A673 (cell line): ENCODE results near the gene AP2B1. TPM values are rescaled to one million over a fixed set of nuclear protein-coding genes. Genes with fewer than 3 reads are reported as not detected.

ENCODE experiments used
- BruUV-seq: library from RNA; stranded (reverse); fragments of 400-500 nt; replicated peaks from 2 replicates; lab custom pipeline; 2021; lab: Mats Ljungman, UMichigan
- CTCF ChIA-PET: fragments of 300-600 bp; sonication (Branson Sonifier 250); formaldehyde crosslinking; loops from one replicate; lab custom pipeline; 2022; ENCODE audit warnings: antibody characterized with exemption; lab: Charles Lee
- POLR2A ChIA-PET: fragments of 300-600 bp; sonication (Branson Sonifier 250); formaldehyde crosslinking; loops from one replicate; lab custom pipeline; 2022; ENCODE audit warnings: antibody characterized with exemption; ENCODE audit not compliant: low non-redundant PET; lab: Charles Lee
- DNase-seq: peaks from one replicate; pipeline ENCODE4 v3.0.0-alpha.2; 2015; ENCODE audit warnings: low spot score
- H3K27ac ChIP-seq: fragments of 200-600 bp; sonication (generic); 2 replicates; pipeline ENCODE4 v1.5.1; 2016; ENCODE audit warnings: mixed run types, low read depth, mild to moderate bottlenecking, mixed read lengths, antibody characterized with exemption, low read length; ENCODE audit not compliant: poor library complexity, severe bottlenecking
- H3K27me3 ChIP-seq: fragments of 200-600 bp; sonication (generic); replicated peaks from 2 replicates; pipeline ENCODE4 v1.6.1; 2017; ENCODE audit warnings: mixed run types, low read depth, mild to moderate bottlenecking, mixed read lengths, antibody characterized with exemption, low read length; ENCODE audit not compliant: insufficient read depth, poor library complexity
- H3K36me3 ChIP-seq: fragments of 200-600 bp; sonication (generic); 2 replicates; pipeline ENCODE4 v1.6.1; 2016; ENCODE audit warnings: mixed run types, mild to moderate bottlenecking, mixed read lengths, antibody characterized with exemption, low read length; ENCODE audit not compliant: insufficient read depth, poor library complexity, severe bottlenecking
- H3K4me1 ChIP-seq: fragments of 200-600 bp; sonication (generic); 2 replicates; pipeline ENCODE4 v1.6.1; 2017; ENCODE audit warnings: mixed run types, mild to moderate bottlenecking, mixed read lengths, antibody characterized with exemption, low read length; ENCODE audit not compliant: insufficient read depth, poor library complexity, severe bottlenecking
- H3K4me3 ChIP-seq: fragments of 200-600 bp; sonication (generic); 2 replicates; pipeline ENCODE4 v1.5.1; 2016; ENCODE audit warnings: low read depth, mixed run types, mild to moderate bottlenecking, mixed read lengths, low read length; ENCODE audit not compliant: poor library complexity, severe bottlenecking
- H3K9me3 ChIP-seq: fragments of 200-600 bp; sonication (generic); 2 replicates; pipeline ENCODE4 v1.6.1; 2016; ENCODE audit warnings: mixed run types, low read depth, mild to moderate bottlenecking, mixed read lengths, antibody characterized with exemption, low read length; ENCODE audit not compliant: poor library complexity, severe bottlenecking
- EZH2 ChIP-seq: fragments of 200-600 bp; sonication (generic); IDR thresholded peaks from 2 replicates; pipeline ENCODE4 v1.6.1; 2017; ENCODE audit warnings: borderline replicate concordance, low read depth, mild to moderate bottlenecking, mixed read lengths, antibody characterized with exemption, low read length; ENCODE audit not compliant: poor library complexity, severe bottlenecking
- intact Hi-C: fragments of 100-400 bp; cut with micrococcal nuclease; formaldehyde crosslinking; loops from one replicate; pipeline ENCODE4 v1.10.0; 2022; ENCODE audit not compliant: unreplicated experiment
- total RNA-seq: library from RNA; stranded (reverse); gene quantifications from 2 replicates; pipeline ENCODE4 v1.2.3, GENCODE V29; 2021
- TF ChIP-seq, protein P1 (sequence below): fragments of 300-800, 200-600 bp; sonication (generic); conservative IDR thresholded peaks from 2 replicates; pipeline ENCODE4 v1.5.1; 2017; ENCODE audit warnings: low read depth, mild to moderate bottlenecking, antibody characterized with exemption, low read length, moderate library complexity, mixed read lengths

AP2B1 gene
- total RNA-seq, 1 experiment from 2014 or later, result 124 TPM

DNA sequence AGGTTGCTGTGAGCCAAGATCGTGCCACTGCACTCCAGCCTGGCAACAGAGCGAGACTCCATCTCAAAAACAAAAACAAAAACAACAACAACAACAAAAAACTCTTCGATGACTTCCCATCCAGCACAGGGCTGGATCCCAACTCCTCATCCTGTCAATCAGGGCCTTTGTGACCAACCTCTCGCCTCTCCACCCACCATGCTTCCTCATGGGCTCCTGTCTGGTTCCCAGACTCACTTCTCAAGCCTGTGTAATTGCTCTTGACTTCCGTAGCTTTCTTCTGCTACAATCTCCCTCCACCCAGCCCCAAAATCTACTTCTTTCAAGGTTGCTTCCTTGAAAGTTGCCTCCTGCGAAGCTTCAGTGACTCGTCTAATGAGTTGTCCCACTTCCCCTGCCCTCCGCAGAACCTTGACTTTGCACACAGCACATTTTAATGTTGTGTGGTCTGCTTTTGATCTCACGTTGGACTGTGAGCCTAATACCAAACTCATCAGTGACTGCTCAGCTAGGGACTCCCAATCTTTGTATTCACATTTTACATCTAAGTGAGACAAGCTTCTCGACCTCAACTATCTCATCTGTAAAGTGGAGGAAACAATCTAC is 143.4 kb downstream of the AP2B1 start:
- TF ChIP-seq, protein P1, sequence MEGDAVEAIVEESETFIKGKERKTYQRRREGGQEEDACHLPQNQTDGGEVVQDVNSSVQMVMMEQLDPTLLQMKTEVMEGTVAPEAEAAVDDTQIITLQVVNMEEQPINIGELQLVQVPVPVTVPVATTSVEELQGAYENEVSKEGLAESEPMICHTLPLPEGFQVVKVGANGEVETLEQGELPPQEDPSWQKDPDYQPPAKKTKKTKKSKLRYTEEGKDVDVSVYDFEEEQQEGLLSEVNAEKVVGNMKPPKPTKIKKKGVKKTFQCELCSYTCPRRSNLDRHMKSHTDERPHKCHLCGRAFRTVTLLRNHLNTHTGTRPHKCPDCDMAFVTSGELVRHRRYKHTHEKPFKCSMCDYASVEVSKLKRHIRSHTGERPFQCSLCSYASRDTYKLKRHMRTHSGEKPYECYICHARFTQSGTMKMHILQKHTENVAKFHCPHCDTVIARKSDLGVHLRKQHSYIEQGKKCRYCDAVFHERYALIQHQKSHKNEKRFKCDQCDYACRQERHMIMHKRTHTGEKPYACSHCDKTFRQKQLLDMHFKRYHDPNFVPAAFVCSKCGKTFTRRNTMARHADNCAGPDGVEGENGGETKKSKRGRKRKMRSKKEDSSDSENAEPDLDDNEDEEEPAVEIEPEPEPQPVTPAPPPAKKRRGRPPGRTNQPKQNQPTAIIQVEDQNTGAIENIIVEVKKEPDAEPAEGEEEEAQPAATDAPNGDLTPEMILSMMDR, result no peak
- no peak for TF ChIP-seq EZH2
- no peak for DNase-seq
- ChIA-PET CTCF (no interaction called here), POLR2A (no interaction called here)
- Histone ChIP-seq H3K36me3 (no peaks in the 10 kb centered on the region), H3K4me1 (peaks cover 12% of the 10 kb centered on the region), H3K27me3 (no peaks in the 10 kb centered on the region), H3K9me3 (no peaks in the 10 kb centered on the region), H3K4me3 (no peak overlapping the region), H3K27ac (no peak overlapping the region)
- BruUV-seq, result no TSS peak
- intact Hi-C loops, result no loop called here

DNA sequence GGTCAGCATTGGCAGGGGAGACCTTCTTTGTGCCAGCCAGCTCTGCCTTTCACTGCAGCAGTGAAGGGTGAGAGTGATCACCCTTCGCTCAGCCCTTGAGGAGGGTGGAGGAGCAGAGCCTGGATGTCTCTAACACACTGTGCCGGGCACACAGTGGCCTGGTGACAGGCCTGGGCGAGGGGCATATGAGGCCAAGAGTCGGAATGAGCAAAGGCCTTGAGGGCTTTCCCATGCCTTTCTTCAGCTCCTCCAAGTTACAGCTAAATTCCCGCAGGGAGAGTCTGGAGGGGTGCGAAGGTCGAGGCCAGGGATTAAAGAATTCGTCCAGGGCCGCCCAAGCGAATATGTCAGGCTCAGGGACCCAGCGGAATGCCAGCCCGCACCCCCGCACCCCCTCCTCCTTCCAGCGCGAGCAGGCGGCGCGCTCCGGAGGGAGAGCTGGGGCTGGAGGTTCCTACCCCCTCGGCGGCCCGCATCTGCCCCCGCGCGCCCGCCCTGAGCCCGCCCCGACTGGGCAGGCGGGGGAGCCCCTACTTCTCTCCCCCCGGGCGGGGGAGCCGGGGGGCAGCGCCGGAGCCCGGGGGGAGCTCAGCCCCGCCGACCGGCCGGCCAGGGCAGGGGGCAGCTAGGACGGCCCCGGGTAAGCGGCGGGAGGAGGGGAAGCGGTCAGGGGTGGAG is 144.3 kb downstream of the AP2B1 start, which contains the start of gene RASL10B:
TSS of gene RASL10B (plus strand) at position 401 of the 678 bp plus-strand sequence. CDS start 3,546 bp downstream, outside the sequence.
- no peak within 1 kb of the TSS for H3K27ac ChIP-seq
- no peaks in the 10 kb centered on the region for H3K36me3 ChIP-seq
- intact Hi-C loops, result no loop called here
- ChIA-PET POLR2A (no interaction called here), CTCF (no interaction called here)
- H3K27me3 ChIP-seq, result no peaks in the 10 kb centered on the region
- peak; percentile 48 for DNase-seq
- TF ChIP-seq, protein P1, result no peak
- no peak for TF ChIP-seq EZH2
- peaks cover 11% of the 10 kb centered on the region for H3K4me1 ChIP-seq
- no TSS peak for BruUV-seq
- H3K4me3 ChIP-seq, result peak within 1 kb of the TSS; percentile 51
- no peaks in the 10 kb centered on the region for H3K9me3 ChIP-seq

DNA sequence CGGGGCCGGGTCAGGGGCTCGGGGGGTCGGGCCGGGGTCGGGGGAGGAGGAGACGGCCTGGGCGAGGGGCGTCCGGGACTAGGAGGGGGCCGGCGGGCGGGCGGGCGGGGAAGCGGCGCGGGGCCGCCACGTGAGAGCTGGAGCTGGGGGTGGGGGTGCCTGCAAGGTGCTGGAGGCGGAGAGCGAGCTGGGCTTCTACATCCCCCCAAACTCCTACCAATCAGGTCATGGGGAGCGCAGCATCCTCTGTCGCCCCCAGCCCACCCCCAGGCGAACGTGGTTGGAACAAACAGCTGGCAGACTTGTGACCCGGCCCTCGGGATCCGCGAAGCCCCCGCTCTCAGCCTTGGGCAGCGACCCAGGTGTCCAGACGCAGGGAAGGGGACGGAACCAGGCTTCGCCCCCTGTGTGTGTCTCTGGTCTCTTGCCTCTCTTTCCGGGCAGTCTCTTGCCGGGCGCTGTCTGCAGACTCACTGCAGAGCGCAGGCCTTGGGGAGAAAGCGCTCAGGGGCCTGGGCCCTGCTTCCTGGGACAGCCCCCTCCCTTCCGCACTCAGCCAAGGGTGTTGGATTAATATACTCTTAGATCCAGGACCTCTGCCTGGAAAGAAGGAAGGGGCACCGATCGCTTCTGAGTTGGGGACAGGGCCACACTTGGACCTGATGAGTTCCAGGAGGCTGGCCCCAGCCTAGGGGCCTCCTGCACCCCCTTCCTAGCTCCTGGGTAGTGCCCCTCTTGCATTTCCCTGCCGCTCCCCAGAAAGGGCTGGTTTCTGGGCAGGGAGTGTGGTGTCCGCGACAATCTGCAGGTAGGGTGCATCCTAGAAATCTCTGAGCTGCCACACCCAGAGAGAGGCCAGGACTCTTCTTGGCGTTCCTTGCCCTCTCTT is 145.0 kb downstream of the AP2B1 start:
- Histone ChIP-seq H3K9me3 (no peaks in the 10 kb centered on the region), H3K4me1 (peaks cover 3% of the 10 kb centered on the region), H3K27ac (no peak overlapping the region), H3K27me3 (no peaks in the 10 kb centered on the region), H3K36me3 (no peaks in the 10 kb centered on the region), H3K4me3 (peak overlapping the region; percentile 51)
- CTCF ChIA-PET, result no interaction called here
- POLR2A ChIA-PET, result no interaction called here
- TF ChIP-seq, protein P1, result no peak
- TF ChIP-seq EZH2, result no peak
- DNase-seq, result no peak
- intact Hi-C loops, result no loop called here
- no TSS peak for BruUV-seq
